ENCODE data around the gene CREB3L1. TPM values are rescaled to one million over a fixed set of nuclear protein-coding genes. Genes with fewer than 3 reads are reported as not detected.

The CREB3L1 gene
- total RNA-seq, 2 donors from 2014 or later: 0.14 to 0.61 TPM

GRCh38 chr11:46357483-46357936 is 80.0 kb downstream of the CREB3L1 start:
- ATAC-seq (no peak), DNase-seq (ENCODE audit: low spot score in 2 of 2) (no peak)
- Mint-ChIP-seq H3K9me3 (no peaks in the 10 kb centered on the region), H3K27ac (peak overlapping the region in 1 of 2 donors; percentile 24), H3K36me3 (peaks cover 0 to 11% of the 10 kb centered on the region in 2 donors)

- H3K27ac Mint-ChIP-seq: no peak overlapping the region
- H3K9me3 Mint-ChIP-seq: no peaks in the 10 kb centered on the region
- DNase-seq (ENCODE audit: low spot score in 2 of 2): no peak
- no peaks in the 10 kb centered on the region for H3K36me3 Mint-ChIP-seq
- no peak for ATAC-seq
Measured at GRCh38 chr11:46359953-46360352, 82.5 kb downstream of the CREB3L1 start.

DNA sequence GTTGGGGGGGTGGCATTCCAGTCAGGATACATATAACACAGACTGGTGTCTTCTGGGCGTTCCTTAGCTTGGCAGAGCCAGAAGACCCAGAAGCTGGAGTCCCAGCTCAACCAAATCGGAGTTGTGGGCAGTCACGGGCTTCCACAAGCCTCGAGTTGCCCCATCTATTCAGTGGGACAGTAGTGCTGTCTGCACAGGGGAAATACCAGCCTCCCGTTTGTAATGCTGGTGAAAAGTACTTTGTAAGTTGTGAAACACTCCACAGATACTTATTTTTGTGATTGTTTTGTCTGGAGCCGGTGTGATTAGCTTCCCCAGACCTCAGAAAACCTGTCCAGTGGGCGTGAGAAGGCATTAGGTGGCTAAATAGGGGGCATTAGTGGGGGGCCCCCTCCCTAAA is 83.4 kb downstream of the CREB3L1 start:
- Mint-ChIP-seq H3K36me3 (no peaks in the 10 kb centered on the region), H3K27ac (peak overlapping the region; percentile 89 to 95), H3K9me3 (no peaks in the 10 kb centered on the region)
- no peak for DNase-seq (ENCODE audit: low spot score in 2 of 2)
- ATAC-seq: peak; percentile 33 to 53

GRCh38 chr11:46361283-46362155 is 84.1 kb downstream of the CREB3L1 start:
- ATAC-seq (peak; percentile 91 to 92), DNase-seq (ENCODE audit: low spot score in 2 of 2) (peak; percentile 67 to 69)
- H3K27ac Mint-ChIP-seq: peak overlapping the region; percentile 89 to 95
- no peaks in the 10 kb centered on the region for H3K36me3 Mint-ChIP-seq
- no peaks in the 10 kb centered on the region for H3K9me3 Mint-ChIP-seq

GRCh38 chr11:46362156-46363030 is 84.9 kb downstream of the CREB3L1 start:
- Mint-ChIP-seq H3K36me3 (no peaks in the 10 kb centered on the region), H3K27ac (peak overlapping the region; percentile 89 to 91), H3K9me3 (no peaks in the 10 kb centered on the region)
- ATAC-seq (no peak), DNase-seq (ENCODE audit: low spot score in 2 of 2) (no peak)

DNA sequence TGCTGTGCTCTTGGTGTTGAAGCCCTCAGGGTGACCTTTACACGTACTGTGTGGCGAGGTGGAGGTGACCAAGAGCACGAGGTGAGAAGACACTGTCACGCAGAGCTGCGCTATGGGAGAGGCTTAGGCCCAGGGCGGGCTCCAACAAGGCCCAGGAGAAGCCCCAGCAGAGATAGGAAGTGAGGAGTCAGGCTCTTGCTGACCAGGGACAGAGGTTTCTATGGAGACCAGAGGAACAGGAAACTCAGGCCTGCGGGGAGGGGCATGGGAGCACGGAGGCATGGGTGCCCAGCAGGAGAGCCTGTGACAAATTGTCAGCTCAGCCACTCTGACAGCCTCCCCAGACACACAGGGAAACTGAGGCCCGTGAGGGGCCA is 85.6 kb downstream of the CREB3L1 start:
- DNase-seq (ENCODE audit: low spot score in 2 of 2): no peak
- H3K9me3 Mint-ChIP-seq: no peaks in the 10 kb centered on the region
- ATAC-seq: peak in 1 of 2 donors; percentile 6
- peak overlapping the region; percentile 89 to 91 for H3K27ac Mint-ChIP-seq
- no peaks in the 10 kb centered on the region for H3K36me3 Mint-ChIP-seq

DNA sequence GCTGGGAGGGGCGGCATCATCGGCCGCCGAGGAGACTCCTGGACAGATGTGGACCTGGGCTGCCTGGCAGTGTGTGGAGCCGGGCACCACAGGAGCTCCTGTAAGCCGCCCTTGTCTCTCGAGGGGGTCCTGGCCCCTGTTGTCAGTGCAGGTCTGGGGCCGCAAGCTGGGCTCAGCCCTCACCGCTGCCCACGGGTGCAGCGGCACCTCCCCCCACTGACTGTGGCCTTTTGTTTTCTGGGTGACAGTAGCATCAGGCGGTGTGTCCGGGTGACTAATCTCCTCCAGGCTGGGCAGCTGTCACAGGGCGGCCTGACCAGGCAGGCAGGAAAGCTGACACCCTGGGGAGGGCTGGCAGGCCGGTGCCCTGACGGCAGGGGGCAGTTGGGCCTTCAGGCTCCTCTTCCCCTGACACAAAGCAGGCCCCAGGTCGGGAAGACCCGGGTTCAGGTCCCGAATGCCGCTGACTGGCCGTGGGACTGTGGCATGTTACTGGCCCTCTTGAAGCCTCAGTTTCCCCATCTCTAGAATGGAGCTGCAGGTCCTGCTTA is 86.1 kb downstream of the CREB3L1 start:
- no peaks in the 10 kb centered on the region for H3K36me3 Mint-ChIP-seq
- ATAC-seq: peak in 1 of 2 donors; percentile 8
- H3K27ac Mint-ChIP-seq: peak overlapping the region in 1 of 2 donors; percentile 89
- DNase-seq (ENCODE audit: low spot score in 2 of 2): no peak
- H3K9me3 Mint-ChIP-seq: no peaks in the 10 kb centered on the region

DNA sequence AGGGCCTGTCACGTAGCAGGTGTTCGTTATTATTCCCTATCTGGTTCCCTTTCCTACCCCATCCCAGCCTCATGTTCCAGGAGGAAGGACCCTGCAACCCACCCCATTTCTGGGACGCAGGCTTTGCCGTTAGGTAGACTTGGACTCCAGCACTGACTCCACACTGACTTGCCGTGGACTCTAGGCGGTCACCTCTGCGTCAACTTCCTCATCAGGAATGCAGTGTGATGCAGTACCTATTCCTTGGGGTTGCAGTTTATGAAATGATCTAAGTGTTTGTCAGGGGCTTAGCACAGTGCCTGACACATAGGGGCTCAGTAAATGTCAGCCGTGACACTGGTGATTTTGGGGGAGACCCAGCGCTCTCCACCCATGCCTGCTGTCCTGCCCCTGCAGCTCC is 86.6 kb downstream of the CREB3L1 start:
- Mint-ChIP-seq H3K9me3 (no peaks in the 10 kb centered on the region), H3K36me3 (no peaks in the 10 kb centered on the region)
- ATAC-seq: no peak

GRCh38 chr11:46364791-46365190 is 87.3 kb downstream of the CREB3L1 start:
- Mint-ChIP-seq H3K27ac (peak overlapping the region; percentile 89 to 92), H3K36me3 (no peaks in the 10 kb centered on the region), H3K9me3 (no peaks in the 10 kb centered on the region)
- DNase-seq (ENCODE audit: low spot score in 2 of 2) (no peak), ATAC-seq (no peak)

More for the DNA sequence above, 86.6 kb downstream of the CREB3L1 start:
- no peak for DNase-seq (ENCODE audit: low spot score in 2 of 2)
- H3K27ac Mint-ChIP-seq: peak overlapping the region; percentile 89 to 92

DNA sequence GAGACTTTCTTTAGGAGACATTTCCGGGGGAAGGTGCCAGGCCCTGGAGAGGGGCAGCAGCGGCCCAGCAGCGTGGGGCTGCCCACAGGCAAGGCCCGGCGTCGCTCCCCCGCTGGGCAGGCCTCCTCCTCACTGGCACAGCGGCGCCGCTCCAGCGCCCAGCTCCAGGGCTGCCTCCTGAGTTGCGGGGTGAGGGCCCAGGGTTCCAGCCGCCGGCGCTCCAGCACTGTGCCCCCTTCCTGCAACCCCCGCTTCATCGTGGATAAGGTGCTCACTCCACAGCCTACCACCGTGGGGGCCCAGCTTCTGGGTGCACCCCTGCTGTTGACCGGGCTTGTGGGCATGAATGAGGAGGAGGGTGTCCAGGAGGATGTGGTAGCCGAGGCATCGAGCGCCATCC is 88.8 kb downstream of the CREB3L1 start:
- DNase-seq (ENCODE audit: low spot score in 2 of 2) (no peak), ATAC-seq (no peak)
- H3K9me3 Mint-ChIP-seq: no peaks in the 10 kb centered on the region
- H3K36me3 Mint-ChIP-seq: peaks cover 4 to 5% of the 10 kb centered on the region in 2 donors
- no peak overlapping the region for H3K27ac Mint-ChIP-seq

GRCh38 chr11:46366661-46367161 is 89.2 kb downstream of the CREB3L1 start:
- Mint-ChIP-seq H3K36me3 (peaks cover 4 to 5% of the 10 kb centered on the region in 2 donors), H3K27ac (peak overlapping the region in 1 of 2 donors; percentile 66), H3K9me3 (no peaks in the 10 kb centered on the region)
- no peak for ATAC-seq
- DNase-seq (ENCODE audit: low spot score in 2 of 2): no peak

- no peaks in the 10 kb centered on the region for H3K9me3 Mint-ChIP-seq
- DNase-seq (ENCODE audit: low spot score in 2 of 2) (peak in 1 of 2 donors; percentile 85), ATAC-seq (peak; percentile 82 to 87)
- H3K27ac Mint-ChIP-seq: peak overlapping the region; percentile 50 to 66
- H3K36me3 Mint-ChIP-seq: peaks cover 4 to 5% of the 10 kb centered on the region in 2 donors
Measured at GRCh38 chr11:46367244-46367915, 89.9 kb downstream of the CREB3L1 start.

DNA sequence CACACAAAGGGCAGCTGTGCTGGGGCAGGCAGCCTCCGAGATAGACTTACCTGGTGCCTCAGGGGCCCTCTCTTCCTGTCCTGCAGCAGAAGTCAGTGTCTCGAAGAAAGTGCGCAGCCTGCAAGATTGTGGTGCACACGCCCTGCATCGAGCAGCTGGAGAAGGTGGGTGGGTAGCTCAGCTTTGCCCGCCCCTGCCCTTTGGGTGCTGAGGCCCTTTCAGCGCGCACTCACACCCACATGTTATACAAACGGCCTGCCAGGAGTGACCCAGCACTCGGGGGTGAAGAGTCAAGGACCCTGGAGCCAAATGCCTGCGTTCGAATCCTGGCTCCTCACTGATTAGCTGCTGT is 90.4 kb downstream of the CREB3L1 start:
- H3K9me3 Mint-ChIP-seq: no peaks in the 10 kb centered on the region
- H3K27ac Mint-ChIP-seq: peak overlapping the region; percentile 60 to 66
- peaks cover 4 to 5% of the 10 kb centered on the region in 2 donors for H3K36me3 Mint-ChIP-seq
- no peak for DNase-seq (ENCODE audit: low spot score in 2 of 2)
- ATAC-seq: no peak

DNA sequence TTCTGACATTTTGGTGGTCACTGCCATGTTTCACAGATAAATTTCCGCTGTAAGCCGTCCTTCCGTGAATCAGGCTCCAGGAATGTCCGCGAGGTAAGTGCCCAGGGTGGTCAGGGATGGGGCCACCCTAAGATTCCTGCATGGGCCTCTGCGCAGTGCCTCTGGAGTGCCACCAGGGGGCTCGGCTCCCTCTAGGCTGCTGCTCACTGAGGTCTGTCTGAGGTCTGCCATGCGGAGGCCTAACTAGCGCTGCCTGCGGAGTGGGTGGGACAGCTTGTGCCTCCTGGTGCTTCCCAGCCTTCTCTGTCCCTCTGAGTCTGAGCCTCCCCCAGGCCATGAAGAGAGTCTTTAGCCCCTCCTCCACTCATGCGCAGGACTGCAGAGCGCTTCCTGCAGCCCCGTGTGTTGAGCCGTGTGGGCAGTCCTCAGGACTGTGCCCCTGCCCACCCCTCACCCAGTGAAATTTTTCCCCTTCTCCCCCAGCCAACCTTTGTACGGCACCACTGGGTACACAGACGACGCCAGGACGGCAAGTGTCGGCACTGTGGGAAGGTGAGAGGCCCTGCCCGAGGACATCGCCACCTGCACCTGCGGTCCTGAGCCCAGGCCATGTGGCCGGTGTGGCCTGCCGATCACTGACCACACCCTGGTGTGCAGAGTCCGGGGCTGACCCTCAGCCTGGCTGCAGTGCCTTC is 92.1 kb downstream of the CREB3L1 start:
- H3K9me3 Mint-ChIP-seq: no peaks in the 10 kb centered on the region
- peaks cover 4 to 5% of the 10 kb centered on the region in 2 donors for H3K36me3 Mint-ChIP-seq
- peak; percentile 62 to 64 for ATAC-seq
- DNase-seq (ENCODE audit: low spot score in 2 of 2): peak in 1 of 2 donors; percentile 64
- H3K27ac Mint-ChIP-seq: peak overlapping the region in 1 of 2 donors; percentile 66

DNA sequence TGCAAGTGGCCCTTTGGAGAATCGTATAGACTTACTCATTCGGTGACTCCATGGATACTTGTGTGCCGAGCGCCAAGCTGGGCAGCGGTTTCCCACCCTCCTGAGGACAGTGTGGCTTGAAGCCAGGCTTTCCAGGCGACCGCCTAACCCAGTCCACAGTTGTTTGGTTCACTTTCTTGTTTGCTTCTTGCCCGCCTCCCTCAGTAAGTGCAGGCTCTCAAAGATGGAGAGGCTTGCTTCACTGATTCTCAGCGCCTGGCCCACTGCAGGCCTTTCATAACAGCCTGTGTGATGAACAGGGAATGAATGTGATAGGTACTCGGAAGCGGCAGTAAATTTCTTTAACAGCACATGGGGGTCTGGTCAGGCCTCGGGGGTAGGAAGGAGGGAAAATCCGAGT is 92.8 kb downstream of the CREB3L1 start:
- ATAC-seq: no peak
- H3K27ac Mint-ChIP-seq: peak overlapping the region; percentile 43 to 81
- DNase-seq (ENCODE audit: low spot score in 2 of 2): no peak
- no peaks in the 10 kb centered on the region for H3K9me3 Mint-ChIP-seq
- H3K36me3 Mint-ChIP-seq: peaks cover 6 to 9% of the 10 kb centered on the region in 2 donors

Measured in activated naive CD4-positive, alpha-beta T cell treated with anti-CD3 and anti-CD28 coated beads, Interleukin-2, amount 50 U/mL, for 72 hours (primary cell).